ENCODE data around the gene BCL10. TPM values are rescaled to one million over a fixed set of nuclear protein-coding genes. Genes with fewer than 3 reads are reported as not detected.

Gene BCL10
- total and polyA plus RNA-seq, 2 of the 4 experiments (the other 2 are of a cell fraction): 15.3 to 30.5 TPM

- TF ChIP-seq RCOR1 (IDR thresholded peaks at IDR 0.05; ENCODE audit: insufficient replicate concordance, low read length): no peak
- no peak for TF ChIP-seq USF2 (IDR thresholded peaks at IDR 0.05; ENCODE audit: low read depth, low read length)
- TF ChIP-seq RAD21 (IDR thresholded peaks at IDR 0.05; ENCODE audit: low read length): no peak
- TF ChIP-seq BHLHE40 (IDR thresholded peaks at IDR 0.05; ENCODE audit: low read depth, low read length): no peak
- no peak for TF ChIP-seq MAFK (IDR thresholded peaks at IDR 0.05; ENCODE audit: low read depth, low read length)
Observed at GRCh38 chr1:85243372-85243771, 33.1 kb downstream of the BCL10 start (continued).

- H2BK5ac ChIP-seq (ENCODE audit: low read depth, low read length, poor library complexity, severe bottlenecking): peak overlapping the region; percentile 38
- H3K4me1 ChIP-seq (ENCODE audit: control insufficient read depth, insufficient read depth, low read length): peaks cover 26% of the 10 kb centered on the region
- peaks cover 2% of the 10 kb centered on the region; the same call in 1 of the 2 replicates for H3K27me3 ChIP-seq (ENCODE audit: control insufficient read depth, insufficient read depth, low read length)
- no peak overlapping the region for H3K23ac ChIP-seq (ENCODE audit: low read depth, low read length)
- H2BK120ac ChIP-seq (ENCODE audit: low read depth, low read length): 0 out of 2 replicates have a peak overlapping the region, but pooled peaks have one; percentile 5
- no peaks in the 10 kb centered on the region for H3K79me1 ChIP-seq (ENCODE audit: low read depth in 1 of 2, low read length in 2 of 2)
- no peaks in the 10 kb centered on the region for H3K36me3 ChIP-seq (ENCODE audit: control insufficient read depth, insufficient read depth, low read length)
- H2AFZ ChIP-seq (replicated peaks; ENCODE audit: low read length, poor library complexity): no peak overlapping the region
- no peak overlapping the region for H3K14ac ChIP-seq (replicated peaks; ENCODE audit: low read depth, low read length)
- DNase-seq: no peak
- CTCF ChIA-PET: interaction anchor here (0.6 to 1.5 kb wide), 3 partner anchors 10 to 296 kb away, joined by 3 to 7 read pairs (median 7); no protein-coding TSS in a partner anchor
- no peak overlapping the region for H3K9ac ChIP-seq (ENCODE audit: low read depth, low read length)
- H3K27ac ChIP-seq (ENCODE audit: insufficient read depth, low read length): no peak overlapping the region; the same call in 1 of the 2 replicates
- dilution Hi-C loops (cut with HindIII; ENCODE audit: low sequenced_read_pairs, unreplicated experiment) (no loop called here), intact Hi-C loops (cut with micrococcal nuclease) (no loop called here), in situ Hi-C loops (cut with MboI; ENCODE audit: low sequenced_read_pairs) (loop anchor here (5.0 kb wide), 1 partner anchor 118 kb away; no protein-coding TSS in a partner anchor)
- H4K91ac ChIP-seq (ENCODE audit: insufficient read depth, low read depth, low read length): no peak overlapping the region
- H4K20me1 ChIP-seq (ENCODE audit: insufficient read depth, low read length): no peaks in the 10 kb centered on the region
- no peak overlapping the region for H3K4ac ChIP-seq (ENCODE audit: low read depth, low read length)
- no peaks in the 10 kb centered on the region for H3K9me1 ChIP-seq (ENCODE audit: insufficient read depth, low read length)
- POLR2A ChIA-PET (ENCODE audit: unreplicated experiment): no interaction called here
- no peak overlapping the region for H2BK15ac ChIP-seq (ENCODE audit: low read depth, low read length)
- H3K18ac ChIP-seq (ENCODE audit: low read depth, low read length): peak overlapping the region; percentile 73
- WGBS, 2 experiments (ENCODE audit: extremely low coverage in 2 of 2, insufficient read length in 1 of 2): no CpG with 5 or more reads among the region's 1 CpG
- no peak overlapping the region for H2AK5ac ChIP-seq (ENCODE audit: low read depth, low read length)
- H4K5ac ChIP-seq (ENCODE audit: low read depth, low read length): peak overlapping the region; percentile 78
- no peak overlapping the region for H2BK20ac ChIP-seq (ENCODE audit: low read depth, low read length)
- H3K56ac ChIP-seq (ENCODE audit: extremely low read depth, insufficient read depth, low read length): no peak overlapping the region
- no peak; the same call in 1 of the 2 replicates for ATAC-seq (ENCODE audit: low read depth)
- no peak overlapping the region for H2AK9ac ChIP-seq (replicated peaks; ENCODE audit: low read depth, low read length, poor library complexity)
- TF ChIP-seq ELK1 (IDR thresholded peaks at IDR 0.05; ENCODE audit: borderline replicate concordance, low read depth, low read length): no peak
- no peak for TF ChIP-seq NFE2L2 (IDR thresholded peaks at IDR 0.05; ENCODE audit: low read depth, low read length)
- no peak for TF ChIP-seq RFX5 (IDR thresholded peaks at IDR 0.05; ENCODE audit: low read depth, low read length)
- no peak for TF ChIP-seq FOS (IDR thresholded peaks at IDR 0.05; ENCODE audit: low read depth, low read length)
- TF ChIP-seq BHLHE40 (IDR thresholded peaks at IDR 0.05; ENCODE audit: low read depth, low read length): no peak
- no peak for TF ChIP-seq CEBPB (IDR thresholded peaks at IDR 0.05; ENCODE audit: low read depth, low read length)
- no peak for TF ChIP-seq MXI1 (IDR thresholded peaks at IDR 0.05; ENCODE audit: borderline replicate concordance, low read depth, low read length)
- no peak for TF ChIP-seq MAZ (IDR thresholded peaks at IDR 0.05; ENCODE audit: borderline replicate concordance, low read depth, low read length)
- no TSS peak for BruUV-seq (replicated peaks)
- no peak overlapping the region for H3K4me3 ChIP-seq (ENCODE audit: insufficient read depth, low read depth, low read length)
- no peak overlapping the region for H3K4me2 ChIP-seq (ENCODE audit: low read depth, low read length)
- peak overlapping the region in 1 of 2 experiments; percentile 26; a peak in 1 of 4 replicates for H4K8ac ChIP-seq (ENCODE audit: low read depth in 2 of 2, low read length in 2 of 2)
- no peaks in the 10 kb centered on the region for H3K9me3 ChIP-seq (ENCODE audit: control insufficient read depth, insufficient read depth, low read length)
Observed at GRCh38 chr1:85240643-85241042, 35.8 kb downstream of the BCL10 start.

All from IMR-90 (cell line).